GM21825 (cell line): ENCODE data around the gene SLC16A4.
"Not testable (repeated sequence)": the region's sequence is repeated elsewhere in the genome, so short reads cannot be mapped to it uniquely, and the experiment has no call there.

Experiments used
- ATAC-seq: cut with Tn5 transposase; IDR thresholded peaks from one replicate; pipeline ENCODE4 v1.9.1; 2021; ENCODE audit warnings: mild to moderate bottlenecking, moderate library complexity; ENCODE audit not compliant: unreplicated experiment

SLC16A4 gene

DNA sequence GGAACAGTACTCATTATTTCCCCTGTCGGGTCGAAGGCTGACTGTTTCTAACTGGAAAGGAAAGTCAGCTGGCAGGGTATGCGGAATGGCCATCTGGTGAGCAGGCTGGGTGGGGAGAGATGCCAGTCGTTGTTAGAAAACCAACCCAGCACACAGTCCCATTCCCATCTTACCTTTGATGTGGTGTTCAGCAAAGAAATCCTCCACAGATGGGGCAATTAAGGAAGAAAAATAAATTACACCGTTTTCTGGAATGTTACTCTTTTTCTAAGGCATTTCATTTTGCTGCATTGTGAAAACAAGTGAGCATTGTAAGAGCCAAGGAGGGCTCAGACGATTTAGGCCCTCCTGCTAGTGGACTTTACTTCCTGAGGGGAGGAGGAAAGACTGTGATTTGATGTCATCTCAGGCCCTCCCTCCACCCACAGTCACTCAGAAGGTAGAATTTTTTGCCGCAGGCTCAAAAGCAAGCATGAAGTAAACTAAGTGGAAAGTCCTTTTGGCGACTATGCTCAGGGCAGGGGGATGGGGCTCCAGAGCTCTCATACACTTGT is at the start of gene SLC16A4:
Gene SLC16A4, minus strand, starts transcription at position 335 of the 554 bp plus-strand sequence. CDS start 1,703 bp downstream, outside the sequence.
- no peak for ATAC-seq

DNA sequence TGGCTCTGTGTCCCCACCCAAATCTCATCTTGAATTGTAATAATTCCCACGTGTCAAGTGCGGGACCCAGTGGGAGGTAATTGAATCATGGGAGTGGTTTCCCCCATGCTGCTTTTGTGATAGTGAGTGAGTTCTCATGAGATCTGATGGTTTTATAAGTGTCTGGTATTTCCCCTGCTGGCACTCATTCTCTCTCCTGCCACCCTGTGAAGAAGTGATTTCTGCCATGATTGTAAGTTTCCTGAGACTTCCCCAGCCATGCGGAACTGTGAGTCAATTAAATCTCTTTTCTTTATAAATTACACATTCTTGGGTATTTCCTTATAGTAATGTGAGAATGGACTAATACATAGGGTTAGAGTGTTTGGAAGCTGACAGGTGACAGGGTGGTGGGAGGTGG is 49.0 kb upstream of the SLC16A4 start:
- ATAC-seq, result not testable (repeated sequence)

DNA sequence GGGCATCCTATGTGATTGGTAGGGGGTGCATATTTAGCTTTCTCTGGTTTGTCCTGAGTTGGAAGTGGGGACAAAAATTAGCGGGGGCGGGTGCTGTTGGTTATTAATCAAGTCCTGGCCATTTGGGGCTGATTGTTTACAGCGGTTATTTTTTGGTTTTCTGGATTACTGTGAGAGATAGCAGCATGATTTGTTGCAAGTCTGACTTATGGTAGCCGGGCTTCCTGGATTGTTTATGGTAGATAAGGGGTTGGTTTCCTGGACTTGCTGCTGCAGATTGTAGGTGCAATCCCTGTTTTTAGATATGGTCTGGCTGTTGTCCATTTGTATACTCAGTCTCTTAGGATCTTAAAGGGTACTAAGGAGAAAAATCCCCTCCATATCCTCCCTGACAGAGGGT is 48.1 kb upstream of the SLC16A4 start:
- no peak for ATAC-seq

DNA sequence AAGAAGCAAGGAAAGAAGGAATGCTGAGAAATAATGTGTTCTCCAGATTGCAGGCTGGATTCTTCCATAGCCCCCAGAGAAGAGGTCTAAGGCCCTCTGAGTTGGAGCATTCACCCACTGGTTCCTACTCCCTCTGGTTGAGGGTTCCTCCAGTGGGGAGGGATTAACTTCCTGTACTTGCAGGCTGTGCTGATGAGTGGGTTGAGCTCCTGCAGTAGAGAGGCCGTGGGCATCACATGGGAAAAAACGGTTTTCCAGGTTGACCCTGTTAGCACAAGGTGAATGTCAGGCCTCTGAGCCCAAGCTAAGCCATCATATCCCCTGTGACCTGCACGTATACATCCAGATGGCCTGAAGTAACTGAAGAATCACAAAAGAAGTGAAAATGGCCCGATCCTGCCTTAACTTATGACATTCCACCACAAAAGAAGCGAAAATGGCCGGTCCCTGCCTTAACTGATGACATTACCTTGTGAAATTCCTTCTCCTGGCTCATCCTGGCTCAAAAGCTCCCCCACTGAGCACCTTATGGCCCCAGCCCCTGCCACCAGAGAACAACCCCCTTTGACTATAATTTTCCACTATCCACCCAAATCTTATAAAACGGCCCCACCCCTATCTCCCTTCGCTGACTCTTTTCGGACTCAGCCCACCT is 46.9 kb upstream of the SLC16A4 start:
- ATAC-seq, result not testable (repeated sequence)

GRCh38 chr1:110436635-110437034 is 45.8 kb upstream of the SLC16A4 start:
- ATAC-seq, result no peak

- ATAC-seq, result no peak
Measured at GRCh38 chr1:110434946-110435345, 44.1 kb upstream of the SLC16A4 start.

- ATAC-seq, result no peak
Measured at GRCh38 chr1:110433803-110434202, 43.0 kb upstream of the SLC16A4 start.

GRCh38 chr1:110433213-110433612 is 42.4 kb upstream of the SLC16A4 start:
- ATAC-seq, result no peak

GRCh38 chr1:110430901-110431300 is 40.1 kb upstream of the SLC16A4 start:
- no peak for ATAC-seq

GRCh38 chr1:110430366-110430765 is 39.5 kb upstream of the SLC16A4 start:
- ATAC-seq, result no peak

- no peak for ATAC-seq
Measured at GRCh38 chr1:110428946-110429345, 38.1 kb upstream of the SLC16A4 start.

DNA sequence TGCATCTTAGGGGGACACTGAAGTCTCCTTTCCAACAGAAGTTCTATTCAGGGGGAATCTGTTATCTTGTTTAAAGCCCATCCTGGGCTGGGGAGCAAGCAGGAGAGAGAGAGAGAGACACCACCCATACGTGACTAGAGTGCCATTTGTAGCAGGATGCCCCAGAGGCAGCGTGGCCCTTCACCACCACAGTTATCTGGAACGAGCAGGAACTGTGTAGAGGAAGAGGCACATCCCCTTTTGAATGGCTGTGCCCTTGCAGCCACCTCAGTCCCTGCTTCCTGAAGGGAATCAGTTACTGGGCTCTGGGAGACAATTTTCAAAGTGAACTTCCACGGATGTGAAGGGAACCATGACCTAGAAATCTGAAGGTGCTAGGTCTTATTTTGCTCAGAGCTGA is 36.0 kb upstream of the SLC16A4 start:
- ATAC-seq, result no peak

DNA sequence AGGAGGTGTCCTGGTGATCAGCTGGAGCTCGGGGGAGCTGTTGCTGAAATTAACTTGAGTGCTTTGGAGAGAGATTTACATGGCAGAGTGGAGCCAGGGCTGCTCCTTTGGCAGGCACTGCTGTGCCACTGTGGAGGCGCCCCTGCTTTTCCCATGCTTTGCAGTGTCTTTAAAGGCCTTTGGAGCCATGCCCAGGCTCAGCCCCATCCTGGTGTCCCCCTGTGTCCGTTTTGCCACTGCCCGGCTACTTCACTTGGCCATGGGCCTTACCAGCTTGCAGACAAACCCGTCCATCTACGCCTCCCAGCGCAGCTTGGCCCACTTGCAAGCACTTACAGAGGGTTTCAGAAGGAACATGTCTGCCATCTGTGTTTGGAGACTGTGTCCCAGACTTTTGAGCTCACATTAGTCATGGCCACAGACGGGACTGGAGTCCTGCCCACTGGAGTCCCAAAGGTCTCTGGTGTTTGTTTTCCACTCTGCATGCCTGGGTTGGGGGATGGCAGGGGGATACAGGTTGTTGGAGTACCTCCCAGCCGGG is 34.9 kb upstream of the SLC16A4 start:
- ATAC-seq, result no peak

- ATAC-seq, result no peak
Measured at GRCh38 chr1:110424699-110425611, 34.1 kb upstream of the SLC16A4 start.

DNA sequence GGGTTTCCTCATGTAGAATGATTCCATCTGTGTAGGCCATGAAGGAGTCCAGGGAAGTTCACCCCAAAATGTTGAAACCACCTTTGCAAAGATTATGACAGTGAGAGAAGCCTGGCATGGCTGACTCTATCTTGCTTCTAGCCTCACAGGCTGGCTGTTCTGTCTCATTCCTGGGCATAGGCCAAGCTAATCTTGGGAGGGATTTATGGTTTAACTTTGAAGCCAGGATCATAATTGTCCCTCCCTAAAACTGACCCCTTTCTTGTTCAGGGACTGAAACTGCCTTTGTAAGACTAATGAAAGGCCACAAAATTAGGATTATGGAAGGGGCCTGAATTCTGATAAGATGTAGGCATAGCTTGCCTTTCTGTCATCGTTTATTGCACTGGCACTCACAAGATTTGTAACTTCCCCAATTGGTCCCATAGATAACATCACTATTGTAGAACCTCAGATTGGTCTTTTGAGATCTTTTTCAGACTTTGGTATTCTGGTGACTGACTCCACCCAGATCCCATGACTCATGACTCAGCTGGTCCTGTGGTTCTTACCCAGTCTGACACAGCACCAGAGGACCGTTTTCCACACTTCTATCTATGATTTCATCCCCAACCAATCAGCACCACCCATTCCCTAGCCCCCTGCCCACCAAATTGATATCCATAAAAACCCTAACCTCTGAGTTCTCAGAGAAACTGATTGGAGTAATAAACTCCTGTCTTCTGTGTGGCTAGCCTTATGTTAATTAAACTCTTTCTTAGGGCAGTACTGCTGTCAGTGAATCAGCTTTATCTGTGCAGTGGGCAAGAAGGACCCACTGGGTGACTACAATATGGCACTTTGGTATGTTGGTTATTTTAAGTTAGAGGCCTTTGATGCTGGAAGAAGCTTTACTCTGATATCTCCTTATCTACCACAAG is 30.3 kb upstream of the SLC16A4 start:
- ATAC-seq, result no peak

GRCh38 chr1:110420023-110420662 is 29.3 kb upstream of the SLC16A4 start:
- no peak for ATAC-seq

DNA sequence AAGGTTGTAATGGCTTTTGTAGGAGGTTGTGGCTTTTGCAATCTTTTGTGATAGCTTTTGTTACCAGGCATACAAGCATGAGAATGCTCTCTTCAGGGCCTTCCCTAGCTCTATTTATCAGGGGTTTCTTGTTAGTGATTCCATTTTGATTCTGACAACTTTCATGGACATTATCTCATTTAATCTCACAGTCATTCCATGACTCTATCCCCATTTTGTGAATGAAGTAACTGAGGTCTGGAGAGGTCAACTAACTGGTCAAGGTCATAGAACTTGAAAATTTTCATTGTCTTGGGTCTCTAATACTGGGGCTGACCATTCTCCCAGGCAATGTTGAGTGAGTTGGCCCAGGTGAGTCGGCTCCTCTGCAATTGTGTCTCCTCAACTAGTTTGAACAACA is 27.9 kb upstream of the SLC16A4 start:
- ATAC-seq, result no peak

DNA sequence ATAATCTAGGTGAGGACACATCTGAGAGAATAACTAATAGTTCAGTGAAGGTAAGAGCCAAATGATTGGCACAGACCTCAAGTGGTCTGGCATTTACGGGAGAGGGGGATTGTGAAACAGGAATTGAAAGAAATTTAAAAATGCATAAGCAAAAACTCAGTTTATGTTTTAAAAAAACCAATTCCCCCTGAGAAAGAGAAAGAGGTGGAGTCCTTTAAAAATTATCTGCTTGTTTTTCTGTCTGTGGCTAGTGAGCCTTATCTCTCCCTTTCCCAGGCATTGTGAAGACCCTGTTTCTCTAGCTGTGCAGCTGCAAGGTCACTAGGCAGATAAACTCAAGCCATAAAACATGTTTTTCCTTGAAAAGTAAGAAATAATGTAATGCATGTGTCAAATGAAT is 22.2 kb upstream of the SLC16A4 start:
- ATAC-seq, result not testable (repeated sequence)

DNA sequence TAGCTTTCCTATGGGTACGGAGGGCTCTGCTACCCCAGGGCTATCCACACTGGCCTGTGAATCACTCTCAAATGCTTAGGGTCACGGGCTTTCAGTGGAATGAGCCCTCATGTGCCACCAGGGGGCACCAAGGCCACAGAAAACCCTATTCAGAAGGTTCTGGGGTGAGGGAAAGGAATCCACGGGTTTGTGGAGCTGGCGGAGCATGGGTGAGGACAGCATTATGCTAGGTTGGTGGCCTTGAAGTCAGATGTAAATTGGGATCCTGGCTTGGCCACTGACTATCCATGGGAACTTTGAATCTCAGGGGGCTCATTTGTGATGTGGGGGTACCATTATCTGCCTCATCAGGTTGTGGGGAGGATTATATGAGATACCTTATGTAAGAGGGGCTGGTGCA is 21.8 kb upstream of the SLC16A4 start:
- no peak for ATAC-seq

GRCh38 chr1:110411173-110411735 is 20.4 kb upstream of the SLC16A4 start:
- no peak for ATAC-seq
